NOMO-1 treated with dmso at 0.1 percent for 144 hours (cell line): ENCODE results near the gene MSMP.

Source experiments
- DNase-seq: peaks from one replicate; lab custom pipeline; 2025; ENCODE audit not compliant: unreplicated experiment; lab: John Stamatoyannopoulos, UW

MSMP gene

DNA sequence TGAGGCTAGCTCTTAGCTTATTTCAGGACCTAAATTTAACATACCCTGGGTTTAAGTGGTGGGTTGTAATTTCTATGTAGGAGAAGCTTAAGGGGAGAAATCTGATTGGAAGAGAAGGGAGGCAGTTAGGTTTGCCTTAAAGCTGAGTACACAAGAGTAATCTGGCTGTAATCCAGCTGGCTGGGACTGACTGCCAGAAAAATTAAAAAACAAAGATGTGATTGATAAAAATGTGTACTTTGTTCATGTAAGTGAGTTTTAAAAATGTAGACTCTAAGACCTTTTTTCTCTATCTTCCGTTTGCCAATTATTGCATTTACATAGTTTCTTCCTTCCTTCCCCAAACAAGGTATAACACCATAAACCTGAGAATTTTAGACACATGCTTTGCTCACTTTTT is 17.5 kb upstream of the MSMP start:
- DNase-seq: no peak

DNA sequence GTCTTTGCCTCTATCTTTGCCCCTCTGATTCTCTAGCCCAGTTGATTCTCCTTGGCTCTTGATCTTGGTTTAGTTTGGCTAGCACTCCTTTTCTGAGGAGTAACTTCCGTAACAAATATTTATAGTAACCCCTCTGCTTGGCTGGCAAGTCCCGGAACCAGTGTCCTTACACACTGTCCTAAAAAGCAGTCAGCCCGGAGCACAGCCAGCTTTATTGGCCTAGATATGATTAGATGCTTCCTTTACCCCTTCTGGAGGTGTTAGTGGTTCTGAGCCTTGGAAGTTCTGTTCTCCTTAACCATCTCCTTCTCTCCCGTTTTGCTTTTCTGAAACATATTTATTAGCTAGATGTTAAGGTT is 17.0 kb upstream of the MSMP start:
- no peak for DNase-seq

DNA sequence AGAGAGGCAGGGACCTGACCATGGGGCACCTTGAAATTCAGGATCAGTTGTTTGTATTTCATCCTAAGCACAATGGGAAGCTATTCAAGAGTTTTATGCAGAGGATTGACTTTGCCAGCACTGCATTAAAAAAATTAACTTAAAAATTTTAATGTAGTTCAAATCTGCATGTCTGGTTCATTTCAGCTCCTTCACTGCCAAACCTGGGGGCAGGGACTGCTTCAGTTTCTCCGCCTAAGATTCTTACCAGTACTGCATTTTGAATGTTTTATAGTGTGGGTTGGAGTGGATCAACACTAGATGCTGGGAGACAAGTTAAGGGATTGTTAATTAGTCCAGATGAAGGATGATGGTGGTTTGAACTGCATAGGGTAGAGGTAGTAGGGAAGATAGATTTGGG is 15.7 kb upstream of the MSMP start:
- DNase-seq: no peak

DNA sequence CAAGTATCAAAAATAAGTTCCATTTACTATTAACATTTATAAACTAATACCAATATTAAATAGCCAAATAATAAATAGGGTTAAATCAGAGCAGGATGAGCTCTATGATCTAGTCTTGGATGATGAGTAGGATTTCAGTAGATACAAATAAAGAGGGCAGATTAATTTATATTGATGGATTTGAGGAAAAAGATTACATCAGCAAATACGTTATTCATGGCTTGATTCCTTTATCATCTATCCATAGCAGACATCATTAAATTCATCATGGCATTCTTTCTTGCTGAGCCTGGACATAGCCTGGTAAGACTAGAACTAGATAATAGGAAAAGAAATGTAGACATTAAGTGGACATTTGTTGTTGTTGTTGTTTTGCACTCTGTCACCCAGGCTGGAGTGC is 13.4 kb upstream of the MSMP start:
- DNase-seq: no peak

- DNase-seq: no peak
Measured at GRCh38 chr9:35766997-35767396, 12.9 kb upstream of the MSMP start.

DNA sequence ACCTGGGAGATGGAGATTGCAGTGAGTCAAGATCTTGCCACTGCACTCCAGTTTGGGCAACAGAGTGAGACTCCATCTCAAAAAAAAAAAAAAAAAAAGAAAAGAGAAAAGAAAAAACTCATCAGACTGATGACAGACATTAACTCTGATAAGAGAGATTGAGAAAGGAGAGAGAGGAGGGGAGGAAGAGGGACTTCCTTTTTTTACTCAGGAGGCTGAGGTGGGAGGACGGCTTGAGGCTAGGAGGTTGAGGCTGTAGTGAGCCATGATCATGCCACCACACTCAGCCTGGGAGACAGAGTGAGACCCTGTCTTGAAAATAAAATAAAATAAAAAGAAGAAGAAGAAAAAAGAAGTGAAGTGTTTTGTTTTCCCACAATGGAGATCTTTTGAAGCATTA is 9.7 kb upstream of the MSMP start:
- no peak for DNase-seq

DNA sequence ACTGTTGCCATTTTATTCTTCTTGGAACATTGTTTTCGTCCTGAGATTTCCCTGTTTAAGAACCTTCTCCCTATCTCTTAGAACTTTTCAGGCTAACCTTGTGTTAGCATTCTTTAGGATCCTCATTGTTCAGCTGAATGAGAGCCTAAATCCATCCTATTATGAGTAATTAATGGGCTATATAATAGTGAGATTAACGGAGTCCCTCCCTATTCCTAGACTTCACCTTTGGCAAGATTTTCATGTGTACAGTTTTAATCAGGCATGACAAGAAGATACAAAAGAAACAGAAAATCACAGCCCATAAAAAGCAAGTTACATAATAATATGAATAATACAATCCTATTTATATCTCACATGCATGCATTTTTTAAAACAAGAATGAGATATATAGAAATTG is 9.1 kb upstream of the MSMP start:
- DNase-seq: no peak

DNA sequence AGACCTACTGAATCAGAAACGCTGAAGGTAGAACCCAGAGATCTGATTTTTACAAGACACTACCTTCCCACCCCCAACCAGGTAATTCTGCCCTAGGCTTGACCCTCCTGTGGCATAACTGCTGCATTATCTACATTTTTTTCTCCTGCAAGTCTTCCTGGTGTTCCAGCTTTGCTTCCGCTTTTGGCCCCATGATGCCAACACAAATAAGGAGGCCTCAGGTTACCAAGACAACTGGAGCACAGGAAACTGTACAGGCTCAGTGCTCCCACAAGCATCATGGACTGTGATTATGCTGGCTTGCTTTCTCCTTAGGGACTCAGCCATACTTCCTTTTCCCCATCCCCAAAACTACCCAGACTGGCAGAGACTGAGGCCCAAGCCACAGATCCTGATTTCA is 6.6 kb upstream of the MSMP start:
- DNase-seq: no peak

DNA sequence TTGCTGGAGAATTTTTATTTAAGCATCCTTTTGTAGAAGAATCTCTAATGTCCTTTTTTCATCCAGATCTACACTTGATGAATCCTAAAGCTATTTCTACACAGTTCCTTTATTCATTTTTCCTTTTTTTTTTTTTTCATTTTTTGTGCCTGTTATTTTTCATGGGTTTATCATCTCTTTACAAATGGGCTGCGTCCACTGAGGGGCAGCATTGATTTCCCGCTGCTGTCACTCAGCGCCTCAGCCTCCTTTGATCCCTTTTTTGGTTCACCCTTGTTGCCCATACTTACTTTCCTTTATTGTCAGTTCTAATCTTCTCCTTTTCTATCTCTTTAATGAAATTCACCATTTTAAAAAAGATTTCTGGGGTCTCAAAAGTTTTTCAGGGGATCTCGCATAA is 5.7 kb upstream of the MSMP start:
- DNase-seq: no peak

DNA sequence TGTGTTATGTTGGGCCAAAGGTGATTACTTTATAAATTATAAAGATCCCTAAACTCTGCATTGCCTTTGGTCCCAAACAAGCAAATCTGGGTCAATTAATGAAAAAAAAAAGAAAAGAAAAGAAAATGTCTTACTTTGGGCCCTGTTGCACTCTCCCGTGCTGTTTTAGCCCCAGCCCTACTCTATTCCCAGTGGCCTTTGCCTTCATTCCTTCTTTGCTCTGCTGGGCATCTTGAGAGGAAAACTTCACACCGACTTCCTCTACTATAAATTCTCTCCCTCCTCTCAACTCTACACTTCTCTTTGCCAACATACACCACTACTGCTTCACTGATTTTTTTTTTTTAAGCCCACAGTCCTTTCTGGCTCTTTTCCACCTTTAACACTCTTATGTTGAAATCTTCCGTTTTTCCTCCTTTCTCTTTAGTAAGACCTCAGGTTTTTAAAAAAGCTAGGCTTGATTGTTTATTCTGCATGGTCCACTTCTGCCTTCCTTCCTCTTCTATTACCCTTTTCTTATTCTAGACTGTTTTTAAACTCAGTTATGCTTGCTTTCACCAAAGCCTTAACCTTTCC is 4.5 kb upstream of the MSMP start:
- peak; percentile 36 for DNase-seq

GRCh38 chr9:35757892-35758275 is 3.8 kb upstream of the MSMP start:
- DNase-seq: no peak

DNA sequence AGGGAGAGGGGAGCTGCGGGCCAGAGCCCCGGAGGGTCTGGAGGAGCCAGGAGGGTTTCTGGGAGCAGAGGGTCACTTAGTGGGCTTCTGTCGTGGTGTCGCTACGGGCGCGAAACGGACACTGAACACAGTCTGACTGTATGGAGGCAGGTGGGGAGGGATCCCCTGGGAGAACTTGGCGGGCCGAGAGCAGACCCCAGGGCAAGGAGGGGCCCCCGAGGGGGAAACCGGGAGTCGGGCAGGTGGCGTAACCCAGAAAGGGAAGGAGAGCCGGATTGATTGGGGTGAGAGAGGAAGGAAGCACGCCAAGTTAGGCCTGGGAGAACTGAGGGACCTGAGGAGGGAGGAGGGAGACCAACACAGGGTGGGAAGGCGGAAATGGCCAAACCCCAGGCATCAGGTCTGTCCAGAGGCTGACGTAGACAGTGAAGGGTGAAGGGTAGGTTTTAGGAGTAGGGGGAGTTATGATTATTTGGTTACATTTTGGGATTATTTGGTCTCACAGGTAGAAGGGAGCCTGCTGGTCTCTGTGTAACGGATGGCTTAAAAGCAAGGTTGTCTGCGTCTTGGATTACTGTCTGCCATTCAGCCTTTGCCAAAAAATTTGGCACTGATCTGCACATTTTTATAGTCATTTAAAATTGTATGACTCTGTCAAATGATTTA is 3.3 kb upstream of the MSMP start:
- peak; percentile 63 for DNase-seq

DNA sequence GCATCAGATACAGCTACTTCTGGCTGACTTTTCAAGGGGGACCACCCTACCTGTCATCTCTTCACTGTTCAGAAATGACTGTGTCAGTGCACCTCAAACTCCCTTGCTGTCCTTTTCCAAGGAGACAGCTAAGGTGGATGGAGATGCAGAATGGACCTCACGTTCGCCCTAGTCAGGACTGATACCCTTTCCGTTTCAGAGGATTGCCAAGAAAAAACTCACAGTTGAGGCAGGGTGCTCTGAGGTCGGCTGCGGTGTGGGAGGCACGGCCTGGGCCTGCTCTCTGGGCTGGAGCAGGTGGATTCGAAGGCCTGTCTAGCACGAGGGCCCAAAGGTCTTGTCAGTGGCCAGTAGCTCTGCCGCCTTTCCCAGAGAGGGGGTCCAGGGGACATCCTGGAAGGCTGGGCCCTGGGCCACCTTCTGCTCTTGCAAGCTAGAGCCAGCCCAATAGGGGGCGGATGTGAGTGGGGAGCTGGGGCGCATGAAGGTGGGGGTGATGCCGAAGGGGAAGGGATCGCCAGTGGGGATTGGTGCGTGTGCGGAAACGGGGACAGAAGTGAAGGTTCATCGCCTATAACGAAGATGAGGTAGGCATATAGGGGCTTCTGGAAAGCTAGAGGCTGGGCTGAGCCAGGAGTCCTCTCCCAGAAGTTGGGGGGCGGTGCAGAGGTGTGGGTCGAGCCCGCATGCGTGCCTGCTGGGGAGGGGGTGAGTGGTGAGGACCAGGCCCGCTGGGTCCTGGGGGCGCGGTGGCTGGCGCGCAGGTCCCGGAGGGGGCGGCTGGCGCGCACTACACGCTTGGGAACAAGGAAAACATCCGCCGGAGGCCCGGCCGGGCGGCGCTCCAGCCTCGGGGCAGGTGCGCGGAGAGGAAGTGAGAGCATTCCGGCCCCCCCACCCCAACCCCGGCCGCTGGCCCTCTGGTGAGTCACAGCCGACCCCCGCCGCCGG is 2.5 kb upstream of the MSMP start:
- peak; percentile 73 for DNase-seq

GRCh38 chr9:35755071-35755470 is 995 bp upstream of the MSMP start:
- DNase-seq: no peak

GRCh38 chr9:35753466-35753865 is 610 bp downstream of the MSMP start:
- DNase-seq: no peak

DNA sequence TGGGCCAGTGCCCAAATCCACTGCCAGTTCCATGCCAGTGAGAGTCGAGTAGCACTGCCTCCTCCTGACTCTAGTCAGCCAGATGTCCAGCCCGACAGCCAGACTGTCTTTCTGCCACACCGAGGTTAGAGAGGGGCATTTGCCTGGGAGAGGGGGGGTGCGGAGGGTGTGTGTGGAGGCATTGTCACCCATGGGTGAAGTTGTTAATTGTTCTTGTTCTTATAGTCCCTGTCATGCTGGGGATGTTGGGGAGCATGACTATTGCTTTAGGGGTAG is 3.9 kb downstream of the MSMP start:
- no peak for DNase-seq

DNA sequence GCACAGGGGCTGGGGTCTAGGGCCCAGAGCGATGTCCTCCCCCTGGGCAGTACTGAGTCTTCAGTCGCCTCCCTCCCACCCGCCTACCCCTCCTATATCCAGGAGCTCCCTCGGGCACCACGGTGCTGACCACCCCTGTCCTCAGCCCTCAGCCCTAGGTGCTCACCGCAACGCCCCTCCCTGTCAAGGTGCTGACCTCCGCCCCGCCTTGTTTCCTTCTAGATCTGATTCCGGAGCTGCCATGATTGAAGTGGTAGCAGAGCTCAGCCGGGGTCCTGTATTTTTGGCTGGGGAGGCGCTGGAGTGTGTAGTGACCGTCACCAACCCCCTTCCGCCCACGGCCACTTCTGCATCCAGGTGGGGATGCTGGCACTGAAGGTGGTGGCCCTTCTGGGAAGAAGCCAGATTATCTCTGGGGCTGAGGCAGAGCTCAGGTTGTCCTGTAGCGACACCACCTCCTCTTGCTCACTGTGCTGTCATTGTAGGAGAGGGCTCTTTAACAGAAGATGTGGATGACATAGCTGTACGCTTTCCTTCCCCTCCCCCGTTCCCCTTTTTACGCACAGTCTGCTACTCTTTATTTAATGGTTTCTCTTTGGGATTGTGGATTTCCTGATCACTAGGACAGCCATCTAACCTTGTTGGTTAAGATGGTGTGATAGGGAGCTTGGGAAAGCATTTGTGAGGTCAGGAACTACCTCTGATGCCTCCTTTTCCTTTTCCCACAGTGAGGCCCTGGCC is 4.4 kb downstream of the MSMP start:
- no peak for DNase-seq

DNA sequence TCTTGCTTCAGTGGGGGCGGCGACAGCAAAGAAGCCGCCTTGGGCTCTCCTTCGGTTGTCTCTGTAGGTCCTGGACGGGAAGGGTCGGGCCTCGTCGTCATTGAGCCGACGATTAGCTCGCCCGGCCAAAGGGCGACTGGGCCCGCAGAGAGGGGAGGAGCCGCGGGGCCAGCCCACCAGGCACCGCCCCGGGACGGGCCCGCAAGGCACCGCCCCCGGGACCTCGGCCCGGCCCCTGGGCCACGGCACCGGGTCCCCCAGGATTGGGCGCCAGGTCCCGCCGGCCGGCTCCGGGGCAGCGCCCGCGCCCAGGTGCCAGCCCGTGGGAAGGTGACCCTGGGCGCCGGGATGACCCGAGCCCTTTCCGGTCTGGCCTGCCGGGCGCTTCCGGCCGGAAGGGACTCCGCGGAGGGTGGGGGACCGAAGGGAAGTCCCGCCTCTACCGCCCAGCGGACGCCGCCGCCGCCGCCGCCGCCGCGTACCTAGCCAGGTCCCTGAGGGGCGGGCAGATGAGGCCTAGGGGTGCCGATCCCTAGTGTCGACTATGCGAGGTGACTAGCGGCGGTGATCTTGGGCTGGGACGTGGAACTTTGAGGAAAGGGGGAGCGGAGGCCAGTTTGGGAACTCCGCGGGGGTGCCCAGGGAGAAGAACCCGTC is 5.1 kb downstream of the MSMP start, which contains the start of the genes GBA2 and RGP1:
GBA2 (minus strand) TSS at position 371 of the 657 bp plus-strand sequence. CDS start 524 bp downstream, outside the sequence.
RGP1 (plus strand) TSS at position 430 of the 657 bp plus-strand sequence. CDS start 469 bp downstream, outside the sequence.
- DNase-seq: peak; percentile 81

DNA sequence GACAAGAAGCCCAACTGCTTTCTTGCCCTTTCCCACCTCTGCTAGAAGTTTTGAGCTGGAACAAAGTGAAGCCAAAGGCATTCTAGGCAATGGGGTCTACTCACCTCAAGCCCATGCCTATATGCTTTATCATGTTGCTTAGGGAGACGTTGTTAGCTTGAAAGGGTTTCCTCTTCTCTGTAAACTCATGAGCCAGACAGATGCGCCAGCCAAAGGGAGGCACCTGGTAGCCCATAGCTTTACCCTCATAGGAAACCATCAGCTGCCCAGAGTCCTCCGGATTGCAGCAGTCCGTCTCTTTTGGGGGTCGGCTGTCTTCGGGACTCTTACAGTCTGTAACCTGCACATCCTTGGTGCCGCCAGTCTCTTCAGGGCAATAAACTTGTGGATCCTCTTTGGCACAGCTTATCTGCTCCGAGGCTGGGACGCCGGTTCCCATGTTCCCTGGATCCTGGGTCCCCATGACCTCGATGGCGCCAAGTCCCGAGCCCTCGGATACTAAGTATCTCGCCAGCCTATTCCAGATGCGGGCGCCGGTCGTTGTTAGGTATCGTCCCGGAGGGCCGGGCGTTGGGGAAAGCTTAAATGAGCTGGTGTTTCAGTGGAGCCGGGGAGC is 5.7 kb downstream of the MSMP start:
- DNase-seq: no peak

- DNase-seq: no peak
Measured at GRCh38 chr9:35746583-35746982, 7.5 kb downstream of the MSMP start.

DNA sequence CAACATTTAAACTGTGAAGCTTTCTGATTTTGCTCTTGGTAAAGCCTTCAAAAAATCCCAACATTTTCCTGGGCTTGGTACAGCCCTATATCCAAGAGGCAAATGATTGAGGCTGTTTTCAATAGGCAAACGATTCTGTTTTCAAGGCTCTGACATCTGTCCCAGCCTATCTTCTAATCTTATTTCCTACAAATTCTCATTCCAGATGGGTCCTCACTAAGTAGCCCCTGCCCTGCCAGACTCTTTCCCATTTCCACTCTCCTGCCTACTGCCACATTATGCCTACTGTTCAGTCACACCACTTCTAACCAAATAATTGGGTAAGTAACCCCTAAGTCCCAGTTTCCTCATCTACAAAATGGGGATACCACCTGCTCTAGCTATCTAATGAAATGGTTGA is 8.5 kb downstream of the MSMP start:
- no peak for DNase-seq
